T-cell (primary cell): ENCODE data around the gene ZNRF3. TPM values are rescaled to one million over a fixed set of nuclear protein-coding genes. Genes with fewer than 3 reads are reported as not detected.
A peak's percentile ranks its signal among the peaks of the same experiment; 100 is the strongest.

ENCODE experiments used
- ATAC-seq, 4 experiments: fragments of 200-7000 bp in 3 of 4; fragments of 150-1000 bp in 1 of 4; cut with Tn5 transposase; replicated peaks in 1 of 4; 1 replicate in 3 of 4; 2 replicates in 1 of 4; pipeline ENCODE4 v1.10.0; 2021; ENCODE audit warnings: moderate library complexity in 3 of 4, mild to moderate bottlenecking in 2 of 4, moderate number of reproducible peaks in 1 of 4
- CTCF ChIA-PET, 2 donors: fragments of 300-600 bp; sonication (Branson Sonifier 250); formaldehyde crosslinking; loops; one replicate each; lab custom pipeline; 2022; ENCODE audit warnings: antibody characterized with exemption in 2 of 2; lab: Charles Lee
- POLR2A ChIA-PET, 2 donors: fragments of 300-600 bp; sonication (Branson Sonifier 250); formaldehyde crosslinking; loops; one replicate each; lab custom pipeline; 2022; ENCODE audit warnings: antibody characterized with exemption in 2 of 2; lab: Charles Lee
- DNase-seq, 35 experiments: peaks; one replicate each; pipeline versions ENCODE4 v3.0.0 to v3.0.0-alpha.2; 2013 to 2023
- H3K27ac ChIP-seq: one replicate; pipeline ENCODE4 v1.5.1; 2013; ENCODE audit warnings: low read length
- H3K27me3 ChIP-seq, 2 experiments: replicated peaks in 1 of 2; 1 replicate in 1 of 2; 2 replicates in 1 of 2; pipeline versions ENCODE4 v1.6.1 to v1.7.0; 2013; ENCODE audit warnings: low read length in 1 of 2, mixed read lengths in 1 of 2; ENCODE audit not compliant: control insufficient read depth in 2 of 2, insufficient read depth in 2 of 2; ENCODE audit errors: extremely low read depth in 1 of 2
- H3K36me3 ChIP-seq, 2 donors: 1 replicate in 1 of 2; 2 replicates in 1 of 2; pipeline versions ENCODE4 v1.6.1 to v1.7.0; 2013; ENCODE audit warnings: low read length in 1 of 2; ENCODE audit not compliant: control insufficient read depth in 2 of 2, insufficient read depth in 1 of 2; ENCODE audit errors: extremely low read depth in 1 of 2
- H3K4me1 ChIP-seq, 2 experiments: 1 replicate in 1 of 2; 2 replicates in 1 of 2; pipeline versions ENCODE4 v1.6.1 to v1.7.0; 2013; ENCODE audit warnings: low read length in 2 of 2, mixed read lengths in 1 of 2; ENCODE audit not compliant: insufficient read depth in 2 of 2, control insufficient read depth in 1 of 2; ENCODE audit errors: extremely low read depth in 1 of 2
- H3K4me3 ChIP-seq, 2 donors: 1 replicate in 1 of 2; 2 replicates in 1 of 2; pipeline versions ENCODE4 v1.5.1 to v1.7.0; 2013; ENCODE audit warnings: mild to moderate bottlenecking in 2 of 2, low read length in 1 of 2, moderate library complexity in 1 of 2; ENCODE audit not compliant: control insufficient read depth in 1 of 2; ENCODE audit errors: extremely low read depth in 1 of 2
- H3K9me3 ChIP-seq: 2 replicates; pipeline ENCODE4 v1.7.0; 2013
- H3K27ac Mint-ChIP-seq, 2 donors: one replicate each; pipeline ENCODE4 v1.8.0; 2020 to 2021; ENCODE audit warnings: mild to moderate bottlenecking in 2 of 2, mixed read lengths in 2 of 2
- H3K27me3 Mint-ChIP-seq, 2 donors: one replicate each; pipeline ENCODE4 v1.8.0; 2021 to 2022; ENCODE audit warnings: mixed read lengths in 2 of 2
- H3K36me3 Mint-ChIP-seq: one replicate; pipeline ENCODE4 v1.8.0; 2021; ENCODE audit warnings: mixed read lengths
- H3K4me1 Mint-ChIP-seq, 3 donors: one replicate each; pipeline ENCODE4 v1.8.0; 2020 to 2022; ENCODE audit warnings: mixed read lengths in 3 of 3, mild to moderate bottlenecking in 1 of 3
- H3K4me3 Mint-ChIP-seq, 3 donors: one replicate each; pipeline ENCODE4 v1.8.0; 2020 to 2022; ENCODE audit warnings: mild to moderate bottlenecking in 3 of 3, mixed read lengths in 3 of 3, moderate library complexity in 3 of 3
- H3K9me3 Mint-ChIP-seq, 3 donors: one replicate each; pipeline ENCODE4 v1.8.0; 2020 to 2022; ENCODE audit warnings: mixed read lengths in 3 of 3
- WGBS: methylation state at CpG from one replicate; pipeline ENCODE4 v1.1.5; 2013; ENCODE audit warnings: missing lambda C conversion rate; ENCODE audit not compliant: insufficient coverage; 5-methylcytosine and 5-hydroxymethylcytosine counted together
- total RNA-seq, 35 experiments: library from RNA in 6 of 35; stranded (reverse) in 6 of 35; fragments of 120-200 nt in 1 of 35; gene quantifications; one replicate each; pipeline versions ENCODE4 v1.2.1 to v1.2.4 and lab custom pipeline; 2013 to 2026

ZNRF3 gene
- total RNA-seq, 5 donors from 2014 or later (not counting 1 experiment from before 2014, with no cell fraction given), result 0.70 to 2.1 (median 1.1) TPM

DNA sequence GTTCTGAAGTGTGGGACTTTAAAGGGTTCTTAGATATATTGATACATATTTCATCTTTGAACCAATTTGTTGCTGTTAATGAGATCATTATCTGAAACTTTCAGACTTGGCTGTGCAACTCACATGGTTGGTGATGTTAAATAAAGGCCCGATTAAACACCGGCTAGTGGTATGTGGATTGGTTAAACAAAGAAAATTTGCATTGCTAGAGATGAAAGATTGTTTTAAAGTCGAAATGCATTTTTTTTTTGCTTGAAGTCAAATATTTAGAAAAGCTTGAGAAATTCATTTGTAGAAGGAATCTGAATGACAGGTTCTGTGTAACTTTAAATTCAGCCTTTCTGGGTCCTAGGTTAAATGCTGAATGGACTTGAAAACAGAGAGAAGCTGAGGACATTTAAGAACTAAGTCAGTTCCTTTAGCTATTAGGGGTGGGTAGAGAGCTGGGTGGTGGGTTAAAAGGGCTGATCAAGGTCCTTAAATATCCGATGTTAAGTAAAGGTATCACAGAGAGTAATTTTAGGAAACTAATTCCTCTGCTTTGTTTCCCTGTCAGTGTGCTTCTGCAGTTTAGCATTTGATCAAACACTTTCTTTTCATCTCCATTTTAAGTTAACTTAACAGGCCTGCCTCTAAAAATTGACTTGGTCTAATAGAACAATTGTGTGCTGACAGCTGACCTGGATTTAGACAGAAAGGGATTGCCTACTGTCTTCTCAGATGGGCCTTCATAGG, 4.5 kb downstream of the ZNRF3 start:
- Histone ChIP-seq H3K36me3 (no peaks in the 10 kb centered on the region), H3K9me3 (no peaks in the 10 kb centered on the region), H3K27ac (no peak overlapping the region), H3K27me3 (peaks cover 10 to 14% of the 10 kb centered on the region in 2 experiments), H3K4me3 (no peak overlapping the region), H3K4me1 (peaks cover 0 to 12% of the 10 kb centered on the region in 2 experiments)
- Mint-ChIP-seq H3K27ac (no peak overlapping the region), H3K4me3 (no peak overlapping the region), H3K4me1 (peaks cover 17 to 22% (median 18%) of the 10 kb centered on the region in 3 donors), H3K9me3 (no peaks in the 10 kb centered on the region), H3K36me3 (no peaks in the 10 kb centered on the region), H3K27me3 (peaks cover 16 to 17% of the 10 kb centered on the region in 2 donors)
- WGBS, result 100% methylated on average over 3 of the region's 4 CpGs
- ChIA-PET CTCF (no interaction called here), POLR2A (no interaction called here)
- DNase-seq, result no peak
- ATAC-seq, result no peak

DNA sequence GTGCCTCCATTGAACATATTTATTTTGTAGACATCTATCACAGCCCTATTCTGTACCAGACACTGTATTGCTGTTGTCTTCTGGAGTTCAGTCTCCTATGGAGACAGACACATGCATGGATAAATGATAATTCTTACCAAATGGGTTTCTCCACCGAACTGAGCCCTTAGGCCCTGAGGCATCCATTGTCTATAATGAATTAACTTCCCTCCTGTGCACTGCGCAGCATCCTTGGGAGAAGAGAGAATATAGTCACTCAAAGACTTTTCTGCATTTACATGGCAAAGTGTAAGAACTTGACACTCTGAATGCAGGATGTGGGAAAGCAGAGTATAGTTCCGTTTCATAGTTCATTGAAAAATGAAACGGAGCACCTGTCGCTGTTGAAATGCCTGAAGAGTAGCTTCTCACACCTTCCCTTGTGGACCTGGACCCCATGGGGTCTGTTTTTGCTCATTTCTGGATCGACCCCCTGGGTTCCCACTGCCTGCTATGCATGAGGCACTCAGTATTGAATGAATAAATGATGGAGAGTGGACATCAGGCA, 6.2 kb downstream of the ZNRF3 start:
- no peak overlapping the region for H3K4me3 Mint-ChIP-seq
- Histone ChIP-seq H3K4me3 (no peak overlapping the region), H3K27ac (no peak overlapping the region), H3K27me3 (peaks cover 8 to 13% of the 10 kb centered on the region in 2 experiments), H3K4me1 (peaks cover 0 to 5% of the 10 kb centered on the region in 2 experiments), H3K9me3 (no peaks in the 10 kb centered on the region), H3K36me3 (no peaks in the 10 kb centered on the region)
- no peaks in the 10 kb centered on the region for H3K36me3 Mint-ChIP-seq
- H3K27ac Mint-ChIP-seq, result no peak overlapping the region
- H3K4me1 Mint-ChIP-seq, result peaks cover 12 to 14% (median 13%) of the 10 kb centered on the region in 3 donors
- ATAC-seq (peak in 2 of 4 experiments; percentile 44 to 70), DNase-seq (no peak)
- POLR2A ChIA-PET, result no interaction called here
- WGBS, result 57% methylated on average over 3 of the region's 6 CpGs
- CTCF ChIA-PET, result no interaction called here
- peaks cover 15 to 17% of the 10 kb centered on the region in 2 donors for H3K27me3 Mint-ChIP-seq
- H3K9me3 Mint-ChIP-seq, result no peaks in the 10 kb centered on the region

DNA sequence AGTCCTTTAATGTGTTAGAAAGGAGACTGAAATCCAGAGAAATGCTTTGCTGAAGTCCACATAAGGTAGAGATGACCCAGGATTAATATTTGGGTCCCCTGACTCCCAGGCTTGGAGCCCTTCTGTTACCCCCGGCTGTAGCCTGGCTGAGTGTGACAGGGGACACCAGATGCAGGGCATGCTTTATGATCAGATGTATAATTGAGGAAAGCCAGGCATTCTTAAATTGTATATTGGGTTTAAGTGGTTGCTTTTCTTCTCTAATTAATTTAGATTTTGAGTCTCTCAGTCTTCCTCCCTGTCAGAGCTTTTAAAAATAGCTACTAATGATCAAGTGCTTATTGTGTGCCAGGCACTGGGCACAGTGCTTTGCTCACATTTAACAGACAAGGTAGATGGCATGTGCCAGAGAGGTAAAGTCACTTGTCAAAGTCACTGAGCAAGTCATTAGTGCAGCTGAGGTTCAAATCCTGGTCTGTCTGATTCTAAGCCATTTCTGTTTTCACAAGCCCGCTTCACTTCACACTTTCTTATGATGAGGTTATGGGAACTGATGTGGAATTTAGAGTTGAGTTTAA, 7.9 kb downstream of the ZNRF3 start:
- H3K4me3 Mint-ChIP-seq, result no peak overlapping the region
- no peak overlapping the region for H3K27ac Mint-ChIP-seq
- H3K4me1 ChIP-seq, result no peaks in the 10 kb centered on the region
- H3K9me3 ChIP-seq, result no peaks in the 10 kb centered on the region
- CTCF ChIA-PET, result interaction anchor here in 1 of 2 donors (0.6 kb wide), 1 partner anchor 1855 kb away, joined by 5 read pairs; no protein-coding TSS in a partner anchor
- H3K27ac ChIP-seq, result no peak overlapping the region
- peaks cover 7 to 10% of the 10 kb centered on the region in 2 donors for H3K27me3 Mint-ChIP-seq
- H3K4me1 Mint-ChIP-seq, result peaks cover 5 to 8% (median 6%) of the 10 kb centered on the region in 3 donors
- WGBS, result 83% methylated on average over 1 of the region's 2 CpGs
- ATAC-seq, result no peak
- H3K27me3 ChIP-seq, result peaks cover 2 to 10% of the 10 kb centered on the region in 2 experiments
- H3K36me3 Mint-ChIP-seq, result no peaks in the 10 kb centered on the region
- POLR2A ChIA-PET, result no interaction called here
- H3K36me3 ChIP-seq, result no peaks in the 10 kb centered on the region
- H3K9me3 Mint-ChIP-seq, result no peaks in the 10 kb centered on the region
- DNase-seq, result no peak
- no peak overlapping the region for H3K4me3 ChIP-seq

DNA sequence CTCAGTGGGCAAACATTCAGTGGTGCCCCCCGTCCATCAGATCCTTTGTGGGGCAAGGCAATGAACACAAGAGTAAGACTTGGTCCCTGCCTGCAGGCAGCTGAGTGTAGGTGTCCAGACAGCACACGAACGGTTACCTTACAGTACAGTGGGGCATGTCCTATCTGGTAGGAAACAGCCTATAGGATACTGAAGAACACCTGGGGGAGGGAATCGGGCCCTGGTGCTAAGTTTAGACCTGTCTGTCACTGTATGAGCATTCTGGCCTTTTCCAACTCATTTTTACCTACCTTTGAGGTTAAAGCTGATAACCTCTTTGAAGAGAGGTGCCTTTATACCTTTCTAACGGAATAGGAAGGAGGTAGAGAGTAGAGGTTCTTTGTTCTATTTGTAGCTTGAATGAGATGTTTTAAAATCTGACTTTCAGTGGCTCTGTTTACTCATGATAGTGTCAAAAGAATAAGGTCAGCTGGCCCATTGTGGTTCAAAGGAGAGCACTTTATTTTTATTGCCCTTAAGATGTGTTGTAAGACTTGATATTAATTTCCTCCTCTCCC, 8.9 kb downstream of the ZNRF3 start:
- ChIA-PET CTCF (no interaction called here), POLR2A (interaction anchor here in 1 of 2 donors (0.6 kb wide), 1 partner anchor 24 kb away, joined by 3 read pairs; no protein-coding TSS in a partner anchor)
- Mint-ChIP-seq H3K27ac (no peak overlapping the region), H3K4me3 (no peak overlapping the region), H3K9me3 (no peaks in the 10 kb centered on the region), H3K4me1 (peaks cover 6 to 9% (median 8%) of the 10 kb centered on the region in 3 donors), H3K27me3 (peaks cover 0 to 5% of the 10 kb centered on the region in 2 donors), H3K36me3 (no peaks in the 10 kb centered on the region)
- Histone ChIP-seq H3K36me3 (no peaks in the 10 kb centered on the region), H3K9me3 (no peaks in the 10 kb centered on the region), H3K4me1 (no peaks in the 10 kb centered on the region), H3K4me3 (no peak overlapping the region), H3K27ac (no peak overlapping the region), H3K27me3 (peaks cover 2 to 13% of the 10 kb centered on the region in 2 experiments)
- ATAC-seq (no peak), DNase-seq (no peak)
- 64% methylated on average over 4 of the region's 5 CpGs for WGBS

DNA sequence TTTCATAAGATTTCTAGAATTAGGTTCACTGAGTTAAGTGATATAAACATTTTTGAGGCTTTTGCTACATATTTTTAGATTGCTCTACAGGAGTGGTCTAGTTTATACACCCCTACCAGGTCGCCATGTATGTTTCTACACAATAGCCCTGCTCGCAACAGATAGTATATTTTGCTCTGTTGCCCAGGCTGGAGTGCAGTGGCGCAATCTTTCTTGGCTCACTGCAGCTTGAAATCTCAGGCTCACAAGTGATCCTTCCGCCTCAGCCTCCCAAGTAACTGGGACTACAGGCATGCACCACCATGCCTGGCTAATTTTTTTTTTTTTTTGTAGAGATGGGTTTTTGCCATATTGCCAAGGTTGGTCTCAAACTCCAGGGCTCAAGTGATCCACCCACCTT, 10.4 kb downstream of the ZNRF3 start:
- CTCF ChIA-PET, result interaction anchor here in 1 of 2 donors (0.7 kb wide), 1 partner anchor 974 kb away, joined by 4 read pairs; no protein-coding TSS in a partner anchor

DNA sequence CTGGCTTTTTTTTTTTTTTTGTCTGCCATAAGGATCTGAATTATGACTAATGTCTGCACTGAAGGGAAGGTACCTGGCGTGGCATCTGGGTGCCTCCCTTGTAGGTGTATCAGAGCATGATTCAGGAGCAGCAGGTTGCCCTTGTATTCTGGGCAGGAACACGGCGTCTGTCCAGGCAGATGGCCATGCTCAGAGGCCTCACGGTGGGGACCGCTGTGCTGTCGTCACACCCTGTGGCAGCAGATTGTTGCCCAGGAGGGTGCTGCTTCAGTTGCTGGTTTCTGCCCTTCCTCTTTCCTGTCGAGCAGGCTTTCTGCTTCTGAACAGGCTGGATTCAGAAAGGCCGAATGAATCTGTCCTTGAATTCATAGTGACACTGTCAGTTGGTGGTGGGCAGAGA, 11.0 kb downstream of the ZNRF3 start:
- H3K36me3 ChIP-seq, result no peaks in the 10 kb centered on the region
- no peak overlapping the region for H3K27ac ChIP-seq
- Mint-ChIP-seq H3K4me3 (no peak overlapping the region), H3K27me3 (peaks cover 0 to 4% of the 10 kb centered on the region in 2 donors), H3K27ac (no peak overlapping the region), H3K9me3 (no peaks in the 10 kb centered on the region), H3K36me3 (no peaks in the 10 kb centered on the region), H3K4me1 (peaks cover 12 to 16% (median 15%) of the 10 kb centered on the region in 3 donors)
- WGBS, result 78% methylated on average over 7 of the region's 8 CpGs
- CTCF ChIA-PET, result interaction anchor here in 1 of 2 donors (0.7 kb wide), 1 partner anchor 974 kb away, joined by 4 read pairs; no protein-coding TSS in a partner anchor
- POLR2A ChIA-PET, result no interaction called here
- no peaks in the 10 kb centered on the region for H3K9me3 ChIP-seq
- peaks cover 0 to 20% of the 10 kb centered on the region in 2 experiments for H3K27me3 ChIP-seq
- no peak for ATAC-seq
- peaks cover 0 to 3% of the 10 kb centered on the region in 2 experiments for H3K4me1 ChIP-seq
- no peak overlapping the region for H3K4me3 ChIP-seq
- DNase-seq, result peak in 1 of 35 experiments; percentile 15

More for the DNA sequence above, 10.4 kb downstream of the ZNRF3 start:
- no peak overlapping the region for H3K4me3 Mint-ChIP-seq
- peaks cover 0 to 4% of the 10 kb centered on the region in 2 donors for H3K27me3 Mint-ChIP-seq
- WGBS, result 93% methylated on average over 4 of the region's 4 CpGs
- POLR2A ChIA-PET, result no interaction called here
- no peak overlapping the region for H3K27ac ChIP-seq
- DNase-seq (no peak), ATAC-seq (no peak)
- no peaks in the 10 kb centered on the region for H3K36me3 ChIP-seq
- no peak overlapping the region for H3K27ac Mint-ChIP-seq
- H3K9me3 ChIP-seq, result no peaks in the 10 kb centered on the region
- H3K9me3 Mint-ChIP-seq, result no peaks in the 10 kb centered on the region
- H3K4me1 ChIP-seq, result no peaks in the 10 kb centered on the region
- peaks cover 9 to 13% (median 11%) of the 10 kb centered on the region in 3 donors for H3K4me1 Mint-ChIP-seq
- H3K36me3 Mint-ChIP-seq, result no peaks in the 10 kb centered on the region
- peaks cover 0 to 20% of the 10 kb centered on the region in 2 experiments for H3K27me3 ChIP-seq
- H3K4me3 ChIP-seq, result no peak overlapping the region
